GM19468 (cell line): ENCODE data around the gene SLC35F2.
"Not testable (repeated sequence)": the region's sequence is repeated elsewhere in the genome, so short reads cannot be mapped to it uniquely, and the experiment has no call there.

ENCODE experiments used
- ATAC-seq: cut with Tn5 transposase; IDR thresholded peaks from one replicate; pipeline ENCODE4 v1.9.1; 2021; ENCODE audit warnings: mild to moderate bottlenecking, moderate library complexity, moderate number of reproducible peaks; ENCODE audit not compliant: unreplicated experiment; ENCODE audit errors: extremely low read depth

SLC35F2 gene

DNA sequence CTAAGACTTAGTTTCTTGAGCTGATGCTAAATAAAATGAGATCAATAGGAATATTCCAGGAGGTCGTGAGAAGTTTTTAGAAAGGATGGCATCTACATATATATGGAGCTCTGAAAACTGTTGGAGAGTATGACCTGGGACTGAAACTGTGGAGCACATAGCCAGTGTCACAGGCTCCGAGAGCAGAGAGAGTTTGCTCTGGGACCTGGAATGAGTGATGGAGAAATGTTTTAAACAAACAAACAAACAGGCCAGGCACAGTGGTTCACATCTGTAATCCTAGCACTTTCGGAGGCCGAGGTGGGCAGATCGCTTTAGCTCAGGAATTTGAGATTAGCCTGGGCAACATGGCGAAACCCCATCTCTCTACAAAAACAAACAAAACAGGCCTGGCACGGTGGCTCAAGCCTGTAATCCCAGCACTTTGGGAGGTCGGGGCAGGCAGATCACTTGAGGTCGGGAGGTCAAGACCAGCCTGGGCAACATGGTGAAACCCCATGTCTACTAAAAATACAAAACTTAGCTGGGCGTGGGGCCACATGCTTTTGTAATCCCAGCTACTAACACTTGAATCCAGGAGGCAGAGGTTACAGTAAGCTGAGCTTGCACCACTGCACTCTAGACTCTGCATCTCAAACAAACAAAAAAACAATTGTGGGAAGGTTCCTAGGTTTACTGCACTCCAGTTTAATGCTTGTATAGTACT, 67.1 kb downstream of the SLC35F2 start:
- ATAC-seq, result no peak

DNA sequence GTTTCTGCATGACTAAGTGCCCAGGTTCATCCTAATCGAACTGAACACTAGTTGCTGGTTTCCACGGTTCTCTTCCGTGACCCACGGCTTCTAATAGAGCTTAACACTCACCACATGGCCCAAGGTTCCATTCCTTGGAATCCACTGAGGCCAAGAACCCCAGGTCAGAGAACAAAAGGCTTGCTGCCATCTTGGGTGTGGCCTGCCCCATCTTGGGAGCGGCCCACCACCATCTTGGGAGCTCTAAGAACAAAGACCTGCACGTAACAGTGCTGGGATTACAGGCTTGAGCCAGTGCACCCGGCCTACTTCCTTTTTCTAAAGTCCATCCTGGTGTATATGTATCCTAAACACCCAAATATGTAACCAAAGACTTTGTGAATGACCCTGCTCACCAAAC, 68.8 kb downstream of the SLC35F2 start:
- ATAC-seq, result no peak

DNA sequence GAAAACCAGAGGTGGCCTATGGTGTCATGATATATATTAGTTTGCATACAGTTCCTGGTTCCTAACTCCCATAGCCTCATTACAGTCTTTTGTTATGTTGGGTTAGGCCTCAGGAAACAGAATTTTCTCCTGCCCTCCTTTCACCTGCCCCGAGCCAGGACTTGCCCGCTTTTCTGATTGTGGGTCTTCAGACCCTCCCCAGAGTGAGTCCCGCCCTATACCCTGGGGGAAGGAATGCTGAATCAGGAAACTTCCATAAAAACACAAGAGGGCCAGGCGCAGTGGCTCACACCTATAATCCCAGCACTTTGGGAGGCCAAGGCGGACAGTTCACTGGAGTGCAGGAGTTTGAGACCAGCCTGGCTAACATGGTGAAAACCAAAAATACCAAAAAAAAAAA, 70.9 kb downstream of the SLC35F2 start:
- ATAC-seq, result no peak

DNA sequence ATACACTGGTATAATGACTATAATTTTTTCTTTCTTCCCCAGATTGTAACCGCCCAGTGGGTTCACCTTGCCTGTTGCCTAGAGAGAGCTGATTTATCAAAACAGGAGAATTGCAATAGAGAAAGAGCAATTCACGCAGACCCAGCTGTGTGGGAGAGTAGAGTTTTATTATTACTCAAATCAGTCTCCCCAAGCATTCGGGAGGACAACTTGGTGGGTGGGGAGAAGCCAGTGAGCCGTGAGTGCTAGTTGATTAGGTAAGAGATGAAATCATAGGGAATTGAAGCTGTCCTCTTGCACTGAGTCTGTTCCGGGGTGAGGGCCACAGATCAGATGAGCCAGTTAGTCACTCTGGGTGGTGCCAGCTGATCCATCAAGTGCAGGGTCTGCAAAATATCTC, 73.2 kb downstream of the SLC35F2 start:
- ATAC-seq, result no peak

GRCh38 chr11:107783121-107783520, 75.5 kb downstream of the SLC35F2 start:
- no peak for ATAC-seq

DNA sequence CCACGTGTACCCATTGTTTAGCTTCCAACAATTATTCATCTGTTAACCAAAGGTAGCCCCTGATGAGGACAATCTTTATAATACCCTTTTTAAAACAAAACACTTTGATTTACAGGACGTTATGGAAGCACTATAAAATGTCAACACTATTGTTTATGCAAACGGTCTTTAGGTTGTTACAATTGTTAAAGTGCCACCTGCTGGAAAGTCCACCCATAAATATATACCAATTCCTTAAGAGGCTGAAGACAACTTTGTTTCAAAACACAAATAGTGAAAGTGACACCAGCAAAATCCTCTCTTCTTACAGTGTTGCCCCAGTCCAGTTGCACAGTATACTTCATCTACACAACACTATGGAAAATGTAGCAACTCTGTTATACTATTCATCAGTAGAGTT, 77.8 kb downstream of the SLC35F2 start:
- ATAC-seq, result no peak

DNA sequence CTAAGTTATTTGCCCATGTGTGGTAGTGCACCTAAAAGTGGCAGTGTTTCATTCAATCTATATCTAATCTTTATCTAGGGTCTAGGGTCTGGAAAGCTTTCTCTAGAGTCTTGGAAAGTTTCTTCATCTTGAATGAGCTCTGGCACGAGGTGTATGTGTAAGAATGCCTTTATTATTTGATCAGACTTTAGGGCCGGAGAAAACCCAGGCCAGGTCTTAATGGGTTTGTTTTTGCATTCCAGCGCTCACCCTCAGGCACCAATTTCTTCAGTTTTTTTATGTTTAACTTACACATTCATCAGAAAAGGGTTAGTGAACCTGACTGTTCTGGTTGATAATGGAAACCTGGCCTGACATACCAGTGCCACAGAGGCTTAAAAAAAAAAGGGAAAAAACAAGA, 78.5 kb downstream of the SLC35F2 start:
- ATAC-seq, result no peak

DNA sequence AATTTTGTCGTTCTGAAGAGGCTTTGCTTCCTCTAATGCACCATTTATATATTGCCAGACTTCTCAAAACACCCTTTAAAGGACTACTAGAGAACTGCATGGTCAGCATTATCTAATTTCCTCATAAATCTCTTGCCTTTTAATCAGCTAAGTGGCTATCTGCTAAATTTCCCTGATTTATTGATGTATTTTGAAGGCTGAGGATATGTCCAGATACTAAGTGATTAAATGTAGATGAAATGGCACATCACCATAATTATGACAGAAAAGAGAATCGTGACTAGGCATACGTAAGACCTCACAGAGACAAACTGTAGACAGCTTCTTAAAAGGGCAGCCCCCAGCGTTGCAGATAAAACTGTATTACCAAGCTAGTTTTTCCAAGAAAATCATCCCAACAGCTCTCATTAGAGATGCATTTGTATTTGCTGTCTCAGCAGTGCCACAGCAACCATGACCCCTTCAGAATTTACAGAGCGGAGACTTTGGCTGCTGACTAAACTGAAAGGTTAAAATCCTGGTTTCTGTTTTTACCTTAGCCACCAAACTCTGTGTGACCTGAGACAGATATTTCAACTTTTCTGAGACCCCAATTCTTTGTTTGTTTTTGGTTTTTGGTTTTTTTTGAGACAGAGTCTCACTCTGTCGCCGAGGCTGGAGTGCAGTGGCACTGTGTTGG, 79.6 kb downstream of the SLC35F2 start:
- ATAC-seq, result no peak

- ATAC-seq, result no peak
These were observed 81.5 kb downstream of the SLC35F2 start for GRCh38 chr11:107777110-107777509.

- ATAC-seq, result no peak
These were observed 82.5 kb downstream of the SLC35F2 start for GRCh38 chr11:107776062-107776461.

DNA sequence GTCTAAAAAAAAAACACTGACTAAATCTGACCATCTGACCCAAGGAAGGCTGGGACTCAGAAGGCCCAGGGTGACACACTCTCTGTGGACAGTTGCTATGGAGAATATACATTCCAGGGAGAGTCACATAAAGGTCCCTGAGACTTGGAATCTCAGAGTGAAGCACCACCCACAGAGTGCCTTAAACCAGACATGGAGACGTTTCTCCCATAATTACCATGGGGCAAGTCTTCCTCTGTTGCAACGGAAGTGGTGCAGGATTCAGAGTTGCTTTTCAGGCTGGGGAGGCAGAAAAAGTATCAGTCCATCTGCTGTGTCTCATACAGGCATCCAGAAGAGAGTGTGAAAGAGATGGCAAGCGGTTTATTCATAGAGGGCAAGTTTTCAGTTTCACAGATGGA, 88.0 kb downstream of the SLC35F2 start:
- ATAC-seq, result no peak

DNA sequence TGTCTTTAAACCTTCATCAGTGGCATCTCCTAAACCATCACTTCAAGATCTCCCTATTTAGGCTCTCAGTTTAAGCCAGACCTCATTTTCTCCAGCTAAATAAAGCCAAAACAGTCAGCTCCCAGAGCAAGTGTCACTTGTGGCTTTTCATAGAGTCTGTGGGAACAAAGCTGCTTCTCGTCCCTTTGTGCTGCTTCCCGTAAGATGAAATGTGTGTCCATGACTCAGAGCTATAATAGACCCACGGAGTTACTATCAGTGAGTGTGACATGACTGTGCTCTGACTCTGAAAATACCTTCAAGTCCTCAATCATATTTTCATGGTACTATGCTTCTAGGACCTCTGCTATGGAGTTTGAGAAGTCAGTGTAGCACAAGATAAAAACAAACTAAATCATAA, 89.4 kb downstream of the SLC35F2 start:
- no peak for ATAC-seq

- ATAC-seq, result not testable (repeated sequence)
These were observed 99.8 kb downstream of the SLC35F2 start for GRCh38 chr11:107758719-107759355.

DNA sequence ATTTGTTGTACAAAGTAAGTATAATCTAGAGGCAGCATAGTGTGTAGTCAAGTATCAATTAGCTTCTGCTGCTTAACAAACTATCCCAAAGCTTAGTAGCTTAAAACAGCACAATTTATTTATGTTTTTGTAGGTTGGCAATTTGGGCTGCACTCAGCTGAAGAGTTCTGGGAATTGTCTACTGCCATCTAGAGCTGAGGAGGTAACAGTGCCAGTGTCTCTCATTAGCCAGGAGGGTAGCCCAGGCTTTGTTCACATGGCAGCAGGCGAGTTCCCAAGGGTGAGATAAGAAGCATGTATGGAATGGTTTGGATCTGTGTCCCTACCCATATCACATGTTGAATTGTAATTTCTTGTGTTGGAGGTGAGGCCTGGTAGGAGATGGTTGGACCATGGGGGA, 100.9 kb downstream of the SLC35F2 start:
- ATAC-seq, result no peak

GRCh38 chr11:107756553-107756952, 102.0 kb downstream of the SLC35F2 start:
- ATAC-seq, result no peak

GRCh38 chr11:107752949-107753822, 105.4 kb downstream of the SLC35F2 start:
- no peak for ATAC-seq

GRCh38 chr11:107752508-107752907, 106.1 kb downstream of the SLC35F2 start:
- ATAC-seq, result no peak

DNA sequence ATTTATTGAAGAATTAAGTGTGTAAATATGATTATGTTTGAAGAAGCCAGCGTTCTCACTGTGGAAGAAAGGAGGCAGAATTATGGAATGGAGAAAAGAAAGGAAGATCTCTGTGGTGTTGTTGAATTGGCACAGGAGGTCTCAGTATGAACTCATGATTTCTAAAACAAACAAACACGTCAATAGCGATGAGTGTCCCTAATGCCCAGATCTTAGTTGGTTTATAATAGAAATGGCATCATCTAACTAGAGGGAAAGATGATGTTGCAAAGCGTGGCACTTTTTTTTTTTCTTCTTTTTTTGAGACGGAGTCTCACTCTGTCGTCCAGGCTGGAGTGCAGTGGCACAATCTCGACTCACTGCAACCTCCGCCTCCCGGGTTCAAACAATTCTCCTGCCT, 107.5 kb downstream of the SLC35F2 start:
- no peak for ATAC-seq

- ATAC-seq, result no peak
These were observed 108.3 kb downstream of the SLC35F2 start for GRCh38 chr11:107750313-107750712.

GRCh38 chr11:107747622-107748021, 111.0 kb downstream of the SLC35F2 start:
- no peak for ATAC-seq

GRCh38 chr11:107744736-107745135, 113.9 kb downstream of the SLC35F2 start:
- no peak for ATAC-seq
